NT2/D1 (cell line): ENCODE measurements around the gene STX2.

Experiments
- YY1 ChIP-seq: IDR thresholded peaks from 2 replicates; pipeline ENCODE4 v1.6.1; 2011; ENCODE audit not compliant: insufficient read length, insufficient read depth
- ZNF274 ChIP-seq: IDR thresholded peaks from 2 replicates; pipeline ENCODE4 v1.6.1; 2011; ENCODE audit warnings: mild to moderate bottlenecking, low read depth, low read length

GRCh38 chr12:130816097-130816496 lies 23.0 kb downstream of the STX2 start:
- TF ChIP-seq YY1 = no peak
- no peak for TF ChIP-seq ZNF274
